Bone marrow (tissue), 2 donors: ENCODE results near the gene PRMT9.

Source experiments
- DNase-seq, 2 donors: peaks; one replicate each; lab custom pipeline; 2025; lab: John Stamatoyannopoulos, UW

PRMT9 gene

GRCh38 chr4:147678796-147679549, 5.0 kb downstream of the PRMT9 start:
- no peak for DNase-seq

DNA sequence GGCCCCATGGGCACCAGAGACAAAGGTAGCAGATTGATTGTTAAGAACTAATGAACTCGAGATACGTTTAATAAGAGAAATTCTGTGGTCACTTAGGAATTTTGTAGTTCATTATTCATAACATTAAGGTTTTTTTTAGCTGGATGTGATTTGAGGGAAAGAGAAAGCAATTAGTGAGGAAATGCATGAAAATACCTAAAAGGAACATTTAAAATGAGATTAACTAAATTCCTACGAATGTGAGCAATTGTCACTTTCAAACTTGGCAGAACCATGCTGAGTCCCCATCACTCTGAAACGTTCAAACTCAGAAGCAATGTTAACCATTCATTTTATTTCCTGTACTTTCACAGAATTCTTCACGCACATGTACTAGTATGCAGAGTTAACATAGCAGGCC, 5.9 kb downstream of the PRMT9 start:
- no peak for DNase-seq

DNA sequence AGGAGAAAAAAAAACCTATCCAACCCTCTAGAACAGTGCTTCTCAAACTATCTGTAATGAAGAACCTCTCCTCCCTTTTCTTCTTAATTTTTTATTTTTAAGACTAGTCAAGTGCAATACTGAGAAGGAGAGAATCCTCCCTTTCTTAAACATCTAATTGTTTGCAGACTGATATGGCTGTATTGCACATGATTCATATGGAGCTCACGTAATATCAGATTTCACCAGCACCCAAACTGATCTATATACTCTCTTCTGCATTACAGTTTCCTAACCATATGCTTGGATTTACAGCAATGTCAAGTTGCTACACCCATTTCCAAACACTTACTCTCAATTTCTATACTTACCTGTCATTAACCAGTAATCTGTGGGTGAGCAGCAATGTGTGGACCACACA, 9.5 kb downstream of the PRMT9 start:
- DNase-seq = no peak

GRCh38 chr4:147674073-147674472, 9.9 kb downstream of the PRMT9 start:
- no peak for DNase-seq

DNA sequence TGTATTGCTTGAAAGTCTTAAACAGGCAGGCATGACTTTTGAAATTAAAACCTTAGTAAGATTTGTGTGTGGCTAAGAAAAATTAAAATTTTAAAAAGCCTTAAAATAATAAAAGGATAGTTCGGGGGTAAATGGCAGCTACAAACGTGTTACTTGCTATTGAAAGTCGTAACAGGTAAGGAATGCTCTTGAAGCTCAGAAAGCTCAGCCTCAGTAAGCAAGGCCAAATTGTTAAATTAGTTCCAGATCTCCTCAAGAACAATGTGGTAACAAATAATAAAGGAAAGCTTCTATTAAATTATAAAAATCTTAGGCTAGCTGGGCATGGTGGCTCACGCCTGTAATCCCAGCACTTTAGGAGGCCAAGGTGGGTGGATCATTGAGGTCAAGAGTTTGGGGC, 25.5 kb downstream of the PRMT9 start:
- no peak for DNase-seq

GRCh38 chr4:147655639-147656038, 28.3 kb downstream of the PRMT9 start:
- no peak for DNase-seq

DNA sequence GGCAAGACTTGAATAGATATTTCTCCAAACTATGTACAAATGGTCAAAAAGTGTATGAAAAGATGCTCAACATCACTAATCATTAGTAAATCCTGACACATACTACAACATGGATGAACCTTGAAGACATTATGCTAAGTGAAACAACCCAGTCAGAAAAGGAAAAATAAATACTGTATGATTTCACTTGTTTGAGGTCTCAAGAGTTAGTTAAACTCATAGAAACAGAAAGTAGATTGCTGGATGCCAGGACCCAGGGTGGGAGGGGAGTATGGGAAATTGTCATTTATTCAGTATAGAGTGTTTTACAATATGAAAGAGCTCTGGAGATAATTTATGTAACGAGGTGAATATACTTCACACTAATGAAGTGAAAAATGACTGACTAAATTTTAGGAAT, 32.4 kb downstream of the PRMT9 start:
- DNase-seq = no peak

GRCh38 chr4:147648656-147649055, 35.3 kb downstream of the PRMT9 start:
- no peak for DNase-seq

GRCh38 chr4:147645099-147645498, 38.9 kb downstream of the PRMT9 start:
- DNase-seq = no peak

GRCh38 chr4:147644471-147644870, 39.5 kb downstream of the PRMT9 start:
- no peak for DNase-seq

DNA sequence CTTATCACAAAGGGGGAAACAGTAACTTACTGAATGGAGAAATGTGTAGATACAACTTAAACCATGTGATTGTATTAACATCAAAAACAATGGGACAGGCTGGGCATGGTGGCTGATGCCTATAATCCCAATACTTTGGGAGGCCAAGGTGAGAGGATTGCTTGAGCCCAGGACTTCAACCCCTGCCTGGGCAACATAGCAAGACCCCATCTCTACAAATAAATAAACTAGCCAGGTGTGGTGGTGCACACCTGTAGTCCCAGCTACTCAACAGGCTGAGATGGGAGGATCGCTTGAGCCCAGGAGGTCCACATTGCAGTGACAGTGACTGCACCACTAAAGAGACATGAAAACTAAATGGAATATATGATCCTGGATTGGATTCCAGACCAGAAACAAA, 40.3 kb downstream of the PRMT9 start:
- no peak for DNase-seq

DNA sequence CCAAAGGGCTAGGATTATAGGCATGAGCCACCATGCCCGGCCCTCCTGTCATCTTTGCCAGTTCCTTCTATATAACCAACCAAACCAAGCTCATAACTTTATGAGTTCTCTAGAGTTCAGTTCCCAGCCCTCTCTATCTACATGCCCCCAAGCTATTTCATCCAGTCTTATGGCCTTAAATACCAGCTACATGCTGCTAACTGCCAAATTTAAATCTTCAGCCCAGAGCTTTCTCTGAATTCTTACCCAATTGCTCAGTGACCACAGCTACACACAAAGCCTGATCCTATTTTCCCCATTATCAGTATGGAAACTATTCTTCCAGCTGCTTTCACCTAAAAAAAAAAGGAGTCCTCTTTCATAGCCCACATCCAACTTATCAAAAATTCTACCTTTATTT, 43.6 kb downstream of the PRMT9 start:
- DNase-seq = no peak

DNA sequence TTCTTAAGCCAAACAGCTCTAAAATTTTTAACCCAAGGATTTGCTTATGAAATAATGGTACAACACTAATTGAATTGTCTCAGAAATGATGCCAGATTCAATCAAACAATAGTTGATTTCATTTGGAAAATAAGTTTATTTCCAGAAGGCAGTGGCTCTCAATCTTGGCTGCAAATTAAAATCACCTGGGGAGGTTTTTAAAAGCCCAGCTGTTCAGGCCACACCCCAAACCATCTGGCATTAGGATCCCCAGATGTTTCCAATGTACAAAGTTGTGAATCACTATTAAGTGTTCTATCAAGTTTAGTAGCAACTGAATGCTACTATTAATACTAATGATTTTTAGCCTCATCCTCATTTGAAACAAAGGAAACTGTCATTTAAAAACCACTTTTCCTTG, 44.6 kb downstream of the PRMT9 start:
- DNase-seq = no peak

DNA sequence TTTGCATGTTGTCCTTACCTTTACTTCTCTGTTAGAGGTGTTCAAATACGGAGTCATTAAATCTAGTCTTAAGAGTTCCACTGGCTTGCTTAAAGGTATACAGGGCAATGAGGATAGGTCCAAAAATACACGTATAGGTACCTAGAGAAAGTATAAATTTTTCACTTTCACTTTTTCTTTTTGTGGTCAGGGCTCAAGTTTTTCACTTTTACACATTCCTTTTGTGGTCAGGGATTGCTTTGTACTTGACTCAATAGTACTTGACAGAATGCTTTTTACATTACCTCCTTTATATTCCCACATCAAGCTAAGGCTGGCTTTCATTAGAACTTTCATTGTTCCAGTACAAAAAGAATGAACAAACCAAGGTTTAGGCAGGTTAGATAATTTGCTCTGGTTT, 45.0 kb downstream of the PRMT9 start:
- DNase-seq = no peak

DNA sequence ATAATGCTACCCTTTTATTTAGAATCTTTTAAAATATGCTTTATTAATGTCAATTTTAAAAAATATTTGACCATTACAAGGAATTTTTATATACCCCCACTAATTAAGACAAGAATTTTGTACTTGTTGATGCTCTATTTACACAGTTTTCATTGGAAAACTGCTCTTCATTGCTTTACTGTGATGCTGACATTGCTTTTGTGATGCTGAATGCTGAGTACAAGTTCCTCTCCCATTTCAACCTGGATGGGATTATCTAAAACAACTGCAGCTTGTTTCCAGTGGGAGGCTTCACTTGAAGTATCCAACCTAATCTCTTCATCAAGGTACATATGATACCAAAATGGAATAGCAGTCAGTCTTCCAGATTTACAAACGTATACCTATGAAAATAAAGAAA, 45.6 kb downstream of the PRMT9 start:
- DNase-seq = no peak

DNA sequence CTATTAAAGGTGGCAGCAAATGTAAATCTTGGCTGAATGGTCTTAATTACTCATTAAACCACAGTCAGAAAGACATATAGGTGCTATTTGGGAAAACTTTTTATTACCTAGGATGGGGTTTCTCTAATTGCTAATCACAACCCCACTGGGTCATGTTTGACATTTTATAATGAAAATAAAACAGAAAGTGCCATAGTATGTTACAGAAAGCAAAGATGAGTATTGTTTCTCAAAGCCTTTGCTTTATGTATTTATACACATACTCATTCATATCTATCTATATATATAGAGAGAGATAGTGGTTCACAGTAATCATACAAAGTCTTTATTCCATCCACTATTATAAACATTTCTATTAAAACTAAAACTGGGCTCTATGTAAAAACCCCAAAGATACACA, 48.6 kb downstream of the PRMT9 start:
- no peak for DNase-seq

DNA sequence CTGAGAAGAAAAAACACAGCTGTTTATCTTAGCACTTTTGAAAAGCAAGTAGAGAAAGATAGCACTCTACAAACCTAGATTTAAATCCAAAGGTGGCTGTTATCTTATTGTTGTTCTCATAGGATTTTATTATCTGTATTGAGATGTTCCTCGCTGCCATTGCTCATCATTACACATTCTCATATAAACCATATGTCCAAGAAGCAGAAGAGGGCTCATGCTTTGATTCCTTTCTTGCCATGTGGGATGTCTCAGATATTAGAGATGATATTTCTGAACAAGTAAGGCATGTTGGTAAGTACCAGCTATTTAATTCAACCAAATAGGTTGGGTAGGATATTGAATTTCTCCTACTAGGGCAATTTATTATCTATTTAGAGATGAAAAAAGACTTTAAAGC, 50.3 kb downstream of the PRMT9 start:
- DNase-seq = no peak

- DNase-seq = no peak
Measured at GRCh38 chr4:147633113-147633512, 50.9 kb downstream of the PRMT9 start.

GRCh38 chr4:147629783-147630730, 53.9 kb downstream of the PRMT9 start:
- DNase-seq = no peak

DNA sequence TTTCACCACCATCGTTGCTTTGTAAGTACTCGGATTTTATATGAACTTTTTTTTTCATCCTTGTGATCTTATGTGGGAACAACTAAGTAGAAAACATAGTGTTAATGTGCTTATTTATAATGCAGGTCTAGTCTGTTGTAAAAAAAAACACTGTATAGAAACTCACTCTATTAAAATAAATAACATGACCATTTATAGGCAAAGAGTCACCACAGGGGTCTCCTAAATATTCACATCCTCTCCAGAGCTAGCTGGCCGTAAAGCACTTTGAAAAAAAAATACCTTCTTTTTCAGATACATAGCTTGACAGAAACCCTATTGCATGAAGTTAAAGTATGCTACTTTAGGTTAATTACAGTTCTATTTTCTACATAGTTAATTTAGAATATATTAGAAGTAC, 55.5 kb downstream of the PRMT9 start:
- no peak for DNase-seq

DNA sequence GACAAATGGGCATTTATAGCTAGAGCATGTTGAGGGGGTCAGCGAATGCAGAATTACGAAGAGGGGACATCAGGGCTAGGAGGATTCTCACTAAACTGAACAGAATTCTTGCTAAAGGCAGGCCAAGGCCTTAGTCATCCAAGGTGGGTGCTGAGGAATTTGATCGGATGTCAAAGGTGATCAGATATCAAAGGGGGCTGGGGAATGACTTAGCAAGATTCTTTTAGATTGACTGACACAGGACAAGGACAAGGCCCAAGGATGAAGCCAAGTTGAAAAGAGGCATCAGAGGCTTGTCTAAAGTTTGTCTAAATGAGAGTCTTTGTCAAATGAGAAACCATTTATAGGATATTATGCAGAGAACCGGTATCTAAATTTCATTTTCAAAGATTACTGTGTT, 57.1 kb downstream of the PRMT9 start:
- DNase-seq = no peak

DNA sequence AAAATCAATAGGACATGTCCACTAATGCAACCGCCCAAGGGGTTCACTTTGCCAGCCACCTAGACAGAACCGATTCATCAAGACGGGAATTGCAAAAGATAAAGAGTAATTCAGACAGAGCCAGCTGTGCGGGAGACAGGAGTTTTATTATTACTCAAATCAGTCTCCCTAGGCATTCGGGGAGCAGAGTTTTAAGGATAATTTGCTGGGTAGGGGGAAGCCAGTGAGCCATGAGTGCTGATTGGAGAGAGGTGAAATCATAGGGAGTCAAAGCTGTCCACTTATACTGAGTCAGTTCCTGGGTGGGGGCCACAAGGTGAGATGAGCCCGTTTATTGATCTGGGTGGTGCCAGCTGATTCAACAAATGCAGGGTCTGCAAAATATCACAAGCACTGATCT, 58.2 kb downstream of the PRMT9 start:
- DNase-seq = no peak

- DNase-seq = no peak
Measured at GRCh38 chr4:147620315-147620714, 63.6 kb downstream of the PRMT9 start.
